HCT116 (cell line): ENCODE results near the gene POLN.

Experiments
- CTCF ChIP-seq, 3 experiments: fragments of 200-600 bp in 1 of 3; sonication (generic) in 1 of 3; IDR thresholded peaks in 2 of 3; conservative IDR thresholded peaks in 1 of 3; 2 replicates each; pipeline ENCODE4 v1.5.1; 2012 to 2017; ENCODE audit warnings: low read depth in 2 of 3, low read length in 2 of 3, antibody characterized with exemption in 1 of 3, borderline replicate concordance in 1 of 3, control low read depth in 1 of 3, mild to moderate bottlenecking in 1 of 3, mixed read lengths in 1 of 3, mixed run types in 1 of 3, moderate library complexity in 1 of 3; ENCODE audit not compliant: insufficient read depth in 1 of 3
- EGR1 ChIP-seq: IDR thresholded peaks from 2 replicates; pipeline ENCODE4 v1.6.1; 2012; ENCODE audit warnings: low read depth
- EZH2 ChIP-seq: fragments of 200-600 bp; sonication (generic); IDR thresholded peaks from 2 replicates; pipeline ENCODE4 v1.6.1; 2017; ENCODE audit warnings: antibody characterized with exemption, mixed run types
- EZH2phosphoT487 ChIP-seq: fragments of 200-600 bp; IDR thresholded peaks from 2 replicates; pipeline ENCODE4 v1.6.1; 2018; ENCODE audit warnings: antibody characterized with exemption, borderline replicate concordance
- JUND ChIP-seq: IDR thresholded peaks from 2 replicates; pipeline ENCODE4 v1.6.1; 2012
- POLR2A ChIP-seq: IDR thresholded peaks from 2 replicates; pipeline ENCODE4 v1.7.0; 2011; ENCODE audit warnings: borderline replicate concordance; ENCODE audit not compliant: insufficient read depth, insufficient read length; ENCODE audit errors: extremely low read depth
- POLR2AphosphoS5 ChIP-seq: IDR thresholded peaks from 2 replicates; pipeline ENCODE4 v1.6.1; 2011; ENCODE audit warnings: mild to moderate bottlenecking, low read depth, low read length, moderate library complexity
- SIN3A ChIP-seq: IDR thresholded peaks from 2 replicates; pipeline ENCODE4 v1.6.1; 2012; ENCODE audit warnings: low read depth
- TCF7L2 ChIP-seq: IDR thresholded peaks from 2 replicates; pipeline ENCODE4 v1.7.0; 2011; ENCODE audit warnings: borderline replicate concordance, inconsistent platforms; ENCODE audit not compliant: insufficient read depth, insufficient read length; ENCODE audit errors: extremely low read depth
- ZNF274 ChIP-seq: fragments of 200-500 bp; sonication (Bioruptor generic); IDR thresholded peaks from 2 replicates; pipeline ENCODE4 v1.6.1; 2014; ENCODE audit warnings: mild to moderate bottlenecking, low read depth, low read length, inconsistent platforms
- TF ChIP-seq, protein P1 (sequence below): IDR thresholded peaks from 2 replicates; pipeline ENCODE4 v1.6.1; 2012; ENCODE audit warnings: low read depth
- TF ChIP-seq, protein P2 (sequence below): IDR thresholded peaks from 2 replicates; pipeline ENCODE4 v1.6.1; 2011; ENCODE audit warnings: mild to moderate bottlenecking, low read length, moderate library complexity; ENCODE audit not compliant: insufficient replicate concordance; ENCODE audit errors: extremely low read depth

- TF ChIP-seq SIN3A: no peak
- TF ChIP-seq CTCF (IDR thresholded peaks at IDR 0.05 in 2 of 3, conservative IDR thresholded peaks at IDR 0.05 in 1 of 3; ENCODE audit: borderline replicate concordance in 1 of 3, insufficient read depth in 1 of 3, low read depth in 2 of 3, low read length in 2 of 3): no peak
- no peak for TF ChIP-seq POLR2A
- TF ChIP-seq EZH2phosphoT487: no peak
- no peak for TF ChIP-seq JUND
- TF ChIP-seq, protein P1, sequence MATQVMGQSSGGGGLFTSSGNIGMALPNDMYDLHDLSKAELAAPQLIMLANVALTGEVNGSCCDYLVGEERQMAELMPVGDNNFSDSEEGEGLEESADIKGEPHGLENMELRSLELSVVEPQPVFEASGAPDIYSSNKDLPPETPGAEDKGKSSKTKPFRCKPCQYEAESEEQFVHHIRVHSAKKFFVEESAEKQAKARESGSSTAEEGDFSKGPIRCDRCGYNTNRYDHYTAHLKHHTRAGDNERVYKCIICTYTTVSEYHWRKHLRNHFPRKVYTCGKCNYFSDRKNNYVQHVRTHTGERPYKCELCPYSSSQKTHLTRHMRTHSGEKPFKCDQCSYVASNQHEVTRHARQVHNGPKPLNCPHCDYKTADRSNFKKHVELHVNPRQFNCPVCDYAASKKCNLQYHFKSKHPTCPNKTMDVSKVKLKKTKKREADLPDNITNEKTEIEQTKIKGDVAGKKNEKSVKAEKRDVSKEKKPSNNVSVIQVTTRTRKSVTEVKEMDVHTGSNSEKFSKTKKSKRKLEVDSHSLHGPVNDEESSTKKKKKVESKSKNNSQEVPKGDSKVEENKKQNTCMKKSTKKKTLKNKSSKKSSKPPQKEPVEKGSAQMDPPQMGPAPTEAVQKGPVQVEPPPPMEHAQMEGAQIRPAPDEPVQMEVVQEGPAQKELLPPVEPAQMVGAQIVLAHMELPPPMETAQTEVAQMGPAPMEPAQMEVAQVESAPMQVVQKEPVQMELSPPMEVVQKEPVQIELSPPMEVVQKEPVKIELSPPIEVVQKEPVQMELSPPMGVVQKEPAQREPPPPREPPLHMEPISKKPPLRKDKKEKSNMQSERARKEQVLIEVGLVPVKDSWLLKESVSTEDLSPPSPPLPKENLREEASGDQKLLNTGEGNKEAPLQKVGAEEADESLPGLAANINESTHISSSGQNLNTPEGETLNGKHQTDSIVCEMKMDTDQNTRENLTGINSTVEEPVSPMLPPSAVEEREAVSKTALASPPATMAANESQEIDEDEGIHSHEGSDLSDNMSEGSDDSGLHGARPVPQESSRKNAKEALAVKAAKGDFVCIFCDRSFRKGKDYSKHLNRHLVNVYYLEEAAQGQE: no peak
- TF ChIP-seq EZH2: no peak
- no peak for TF ChIP-seq ZNF274
- no peak for TF ChIP-seq POLR2AphosphoS5
- TF ChIP-seq TCF7L2: no peak
- TF ChIP-seq, protein P2, sequence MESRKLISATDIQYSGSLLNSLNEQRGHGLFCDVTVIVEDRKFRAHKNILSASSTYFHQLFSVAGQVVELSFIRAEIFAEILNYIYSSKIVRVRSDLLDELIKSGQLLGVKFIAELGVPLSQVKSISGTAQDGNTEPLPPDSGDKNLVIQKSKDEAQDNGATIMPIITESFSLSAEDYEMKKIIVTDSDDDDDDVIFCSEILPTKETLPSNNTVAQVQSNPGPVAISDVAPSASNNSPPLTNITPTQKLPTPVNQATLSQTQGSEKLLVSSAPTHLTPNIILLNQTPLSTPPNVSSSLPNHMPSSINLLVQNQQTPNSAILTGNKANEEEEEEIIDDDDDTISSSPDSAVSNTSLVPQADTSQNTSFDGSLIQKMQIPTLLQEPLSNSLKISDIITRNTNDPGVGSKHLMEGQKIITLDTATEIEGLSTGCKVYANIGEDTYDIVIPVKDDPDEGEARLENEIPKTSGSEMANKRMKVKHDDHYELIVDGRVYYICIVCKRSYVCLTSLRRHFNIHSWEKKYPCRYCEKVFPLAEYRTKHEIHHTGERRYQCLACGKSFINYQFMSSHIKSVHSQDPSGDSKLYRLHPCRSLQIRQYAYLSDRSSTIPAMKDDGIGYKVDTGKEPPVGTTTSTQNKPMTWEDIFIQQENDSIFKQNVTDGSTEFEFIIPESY: no peak
- no peak for TF ChIP-seq EGR1
Observed at GRCh38 chr4:2256781-2257191, 14.9 kb upstream of the POLN start.
